ENCODE results near the gene CLBA1. TPM values are rescaled to one million over a fixed set of nuclear protein-coding genes. Genes with fewer than 3 reads are reported as not detected.

The CLBA1 gene
- total RNA-seq, 1 donor from 2014 or later: 10.5 TPM

DNA sequence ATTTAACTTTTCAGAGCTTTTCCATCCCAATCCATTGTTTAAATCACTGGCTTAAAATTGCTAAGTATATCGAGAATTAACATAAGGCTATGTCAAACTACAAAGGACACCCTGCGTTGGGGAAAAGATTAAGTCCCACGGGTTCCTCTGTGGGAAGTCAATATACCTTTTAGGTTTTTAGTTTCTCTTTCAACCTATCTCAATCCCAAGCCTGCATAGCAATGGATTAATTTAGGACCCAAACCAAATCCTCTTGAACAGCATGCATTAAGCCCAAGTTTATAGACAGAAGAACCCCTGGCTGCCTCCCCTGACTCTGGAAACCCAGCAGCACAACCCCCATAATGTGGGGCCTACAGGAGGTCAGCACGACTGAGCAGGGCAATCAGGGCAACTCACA is 29.0 kb downstream of the CLBA1 start:
- no peak overlapping the region for H3K4me3 ChIP-seq
- ATAC-seq: no peak
- no peaks in the 10 kb centered on the region for H3K9me3 ChIP-seq
- no peak for TF ChIP-seq CTCF (IDR thresholded peaks at IDR 0.05)
- H3K27me3 ChIP-seq (ENCODE audit: low read depth): no peaks in the 10 kb centered on the region
- no peak for DNase-seq
- peaks cover 12% of the 10 kb centered on the region for H3K4me1 ChIP-seq
- intact Hi-C loops (cut with DNase I): no loop called here
- H3K27ac ChIP-seq: no peak overlapping the region
- peaks cover 20% of the 10 kb centered on the region for H3K36me3 ChIP-seq

- no peak for DNase-seq
- H3K9me3 ChIP-seq: no peaks in the 10 kb centered on the region
- no peaks in the 10 kb centered on the region for H3K27me3 ChIP-seq (ENCODE audit: low read depth)
- ATAC-seq: no peak
- H3K4me1 ChIP-seq: peaks cover 17% of the 10 kb centered on the region
- intact Hi-C loops (cut with DNase I): no loop called here
- H3K4me3 ChIP-seq: no peak overlapping the region
- no peak overlapping the region for H3K27ac ChIP-seq
- H3K36me3 ChIP-seq: peaks cover 14% of the 10 kb centered on the region
- TF ChIP-seq CTCF (IDR thresholded peaks at IDR 0.05): no peak
These were observed 29.7 kb downstream of the CLBA1 start for GRCh38 chr14:105015242-105015641.

- no peak for ATAC-seq
- intact Hi-C loops (cut with DNase I): no loop called here
- Histone ChIP-seq H3K4me3 (no peak overlapping the region), H3K4me1 (peaks cover 17% of the 10 kb centered on the region), H3K27me3 (ENCODE audit: low read depth) (no peaks in the 10 kb centered on the region), H3K9me3 (no peaks in the 10 kb centered on the region), H3K27ac (no peak overlapping the region), H3K36me3 (peaks cover 7% of the 10 kb centered on the region)
- no peak for TF ChIP-seq CTCF (IDR thresholded peaks at IDR 0.05)
- DNase-seq: no peak
These were observed 30.3 kb downstream of the CLBA1 start for GRCh38 chr14:105015905-105016304.

DNA sequence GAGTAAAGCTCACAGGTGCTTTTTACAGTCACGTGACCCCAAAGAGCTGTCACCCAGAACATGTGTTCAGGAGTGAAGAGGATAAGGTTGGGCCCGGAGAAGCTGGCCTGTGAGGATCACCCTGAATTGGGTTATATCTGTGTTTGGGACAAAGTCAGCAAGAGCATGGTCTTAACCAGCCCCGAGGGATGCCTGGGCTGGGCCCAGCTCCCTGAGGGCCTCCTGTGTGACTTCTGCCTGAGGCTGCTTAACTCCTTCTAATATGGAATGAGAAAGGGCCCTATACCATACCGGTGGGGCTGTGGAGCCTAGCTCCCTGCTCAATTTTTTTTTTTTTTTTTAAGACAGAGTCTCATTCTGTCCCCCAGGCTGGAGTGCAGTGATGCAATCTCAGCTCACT is 32.8 kb downstream of the CLBA1 start:
- no peak for TF ChIP-seq CTCF (IDR thresholded peaks at IDR 0.05)
- intact Hi-C loops (cut with DNase I): no loop called here

GRCh38 chr14:105019861-105020814 is 34.5 kb downstream of the CLBA1 start:
- Histone ChIP-seq H3K4me1 (peaks cover 26% of the 10 kb centered on the region), H3K4me3 (peak overlapping the region; percentile 92), H3K36me3 (no peaks in the 10 kb centered on the region), H3K27me3 (ENCODE audit: low read depth) (no peaks in the 10 kb centered on the region), H3K9me3 (no peaks in the 10 kb centered on the region), H3K27ac (peak overlapping the region; percentile 85)
- no peak for TF ChIP-seq CTCF (IDR thresholded peaks at IDR 0.05)
- peak; percentile 23 to 43 for ATAC-seq
- intact Hi-C loops (cut with DNase I): no loop called here
- DNase-seq: peak; percentile 61

More for the DNA sequence above, 32.8 kb downstream of the CLBA1 start:
- H3K4me3 ChIP-seq: no peak overlapping the region
- no peaks in the 10 kb centered on the region for H3K9me3 ChIP-seq
- H3K27ac ChIP-seq: no peak overlapping the region
- no peaks in the 10 kb centered on the region for H3K36me3 ChIP-seq
- no peaks in the 10 kb centered on the region for H3K27me3 ChIP-seq (ENCODE audit: low read depth)
- DNase-seq (no peak), ATAC-seq (no peak)
- H3K4me1 ChIP-seq: peaks cover 26% of the 10 kb centered on the region
